AG04450 (cell line): Measurements from ENCODE around the gene PAPPA. TPM values are rescaled to one million over a fixed set of nuclear protein-coding genes. Genes with fewer than 3 reads are reported as not detected.

ENCODE experiments used
- CTCF ChIA-PET: fragments of 300-600, 350-600 bp; formaldehyde crosslinking; extraction: SDS; loops from one replicate; lab custom pipeline; 2022; ENCODE audit warnings: antibody characterized with exemption, inconsistent platforms; lab: Charles Lee
- POLR2A ChIA-PET: fragments of 350-600 bp; formaldehyde crosslinking; extraction: SDS; loops from one replicate; lab custom pipeline; 2021; ENCODE audit warnings: antibody characterized with exemption, inconsistent platforms; lab: Yijun Ruan, JAX
- DNase-seq: peaks from one replicate; pipeline ENCODE4 v3.0.0-alpha.2; 2011; ENCODE audit warnings: low read depth, low spot score
- H3K27ac ChIP-seq: one replicate; pipeline ENCODE4 v1.5.1; 2012; ENCODE audit warnings: low read depth, low read length, control low read depth
- H3K27me3 ChIP-seq: one replicate; pipeline ENCODE4 v1.6.0; 2012; ENCODE audit warnings: low read length; ENCODE audit not compliant: control insufficient read depth, insufficient read depth
- H3K4me3 ChIP-seq: 2 replicates; pipeline ENCODE4 v1.5.1; 2011; ENCODE audit warnings: mild to moderate bottlenecking, low read depth, low read length, control low read depth
- H3K9me3 ChIP-seq: 2 replicates; pipeline ENCODE4 v1.5.1; 2012; ENCODE audit warnings: low read length; ENCODE audit not compliant: control insufficient read depth, insufficient read depth
- CTCF ChIP-seq: IDR thresholded peaks from 2 replicates; pipeline ENCODE4 v1.5.1; 2011; ENCODE audit warnings: low read depth, low read length, control low read depth, inconsistent platforms
- polyA plus RNA-seq: library from polyadenylated mRNA; depleted of rRNA; stranded (reverse); fragments of >200 nt; gene quantifications from 2 replicates; pipeline ENCODE4 v1.2.3, GENCODE V29; 2011

PAPPA gene
- polyA plus RNA-seq, 1 experiment = 65.0 TPM

- Histone ChIP-seq H3K9me3 (no peaks in the 10 kb centered on the region), H3K27ac (no peak overlapping the region), H3K27me3 (no peaks in the 10 kb centered on the region), H3K4me3 (no peak overlapping the region)
- DNase-seq = no peak
- TF ChIP-seq CTCF = no peak
- ChIA-PET CTCF (no interaction called here), POLR2A (no interaction called here)
These were observed 199.4 kb downstream of the PAPPA start for GRCh38 chr9:116352958-116353357.

GRCh38 chr9:116355153-116355921, 201.7 kb downstream of the PAPPA start:
- Histone ChIP-seq H3K27ac (peak overlapping the region; percentile 34), H3K27me3 (no peaks in the 10 kb centered on the region), H3K9me3 (no peaks in the 10 kb centered on the region), H3K4me3 (no peak overlapping the region)
- DNase-seq = no peak
- CTCF ChIA-PET = no interaction called here
- TF ChIP-seq CTCF = no peak
- POLR2A ChIA-PET = interaction anchor here (0.8 kb wide), 1 partner anchor 145 kb away, joined by 3 read pairs; no protein-coding TSS in a partner anchor

- ChIA-PET CTCF (no interaction called here), POLR2A (no interaction called here)
- Histone ChIP-seq H3K27ac (no peak overlapping the region), H3K9me3 (no peaks in the 10 kb centered on the region), H3K4me3 (no peak overlapping the region), H3K27me3 (no peaks in the 10 kb centered on the region)
- DNase-seq = no peak
- TF ChIP-seq CTCF = no peak
These were observed 204.7 kb downstream of the PAPPA start for GRCh38 chr9:116358251-116358650.

- Histone ChIP-seq H3K27ac (no peak overlapping the region), H3K9me3 (no peaks in the 10 kb centered on the region), H3K27me3 (no peaks in the 10 kb centered on the region), H3K4me3 (no peak overlapping the region)
- POLR2A ChIA-PET = no interaction called here
- no peak for TF ChIP-seq CTCF
- CTCF ChIA-PET = interaction anchor here (0.8 kb wide), 1 partner anchor 212 kb away, joined by 3 read pairs; no protein-coding TSS in a partner anchor
- no peak for DNase-seq
These were observed 206.4 kb downstream of the PAPPA start for GRCh38 chr9:116360016-116360415.

GRCh38 chr9:116360989-116361388, 207.4 kb downstream of the PAPPA start:
- POLR2A ChIA-PET = no interaction called here
- Histone ChIP-seq H3K27ac (no peak overlapping the region), H3K9me3 (no peaks in the 10 kb centered on the region), H3K27me3 (no peaks in the 10 kb centered on the region), H3K4me3 (no peak overlapping the region)
- TF ChIP-seq CTCF = no peak
- CTCF ChIA-PET = no interaction called here
- DNase-seq = no peak
